Measurements from ENCODE around the gene PER2.
"Not testable (repeated sequence)": the region's sequence is repeated elsewhere in the genome, so short reads cannot be mapped to it uniquely, and the experiment has no call there.

The PER2 gene

GRCh38 chr2:238287737-238288649 lies at the start of gene PER2:
PER2 (minus strand) TSS chr2:238288610; CDS start chr2:238277936, 10,674 bp downstream.
- DNase-seq (ENCODE audit: low spot score), result peak; percentile 64

- DNase-seq (ENCODE audit: low spot score), result no peak
Observed at GRCh38 chr2:238337846-238338245, 49.4 kb upstream of the PER2 start.

- DNase-seq (ENCODE audit: low spot score), result no peak
Observed at GRCh38 chr2:238336793-238337444, 48.5 kb upstream of the PER2 start.

- DNase-seq (ENCODE audit: low spot score), result no peak
Observed at GRCh38 chr2:238336151-238336550, 47.7 kb upstream of the PER2 start.

- DNase-seq (ENCODE audit: low spot score), result not testable (repeated sequence)
Observed at GRCh38 chr2:238335591-238335990, 47.2 kb upstream of the PER2 start.

GRCh38 chr2:238334885-238335284 lies 46.5 kb upstream of the PER2 start:
- peak; percentile 1 for DNase-seq (ENCODE audit: low spot score)

GRCh38 chr2:238331916-238332315 lies 43.5 kb upstream of the PER2 start:
- no peak for DNase-seq (ENCODE audit: low spot score)

- no peak for DNase-seq (ENCODE audit: low spot score)
Observed at GRCh38 chr2:238330391-238330790, 42.0 kb upstream of the PER2 start.

GRCh38 chr2:238327751-238328150 lies 39.3 kb upstream of the PER2 start:
- no peak for DNase-seq (ENCODE audit: low spot score)

- no peak for DNase-seq (ENCODE audit: low spot score)
Observed at GRCh38 chr2:238326801-238327365, 38.5 kb upstream of the PER2 start.

GRCh38 chr2:238325694-238326093 lies 37.3 kb upstream of the PER2 start:
- no peak for DNase-seq (ENCODE audit: low spot score)

GRCh38 chr2:238324248-238324647 lies 35.8 kb upstream of the PER2 start:
- not testable (repeated sequence) for DNase-seq (ENCODE audit: low spot score)

GRCh38 chr2:238322001-238322411 lies 33.6 kb upstream of the PER2 start:
- no peak for DNase-seq (ENCODE audit: low spot score)

- no peak for DNase-seq (ENCODE audit: low spot score)
Observed at GRCh38 chr2:238321467-238321866, 33.1 kb upstream of the PER2 start.

GRCh38 chr2:238320648-238321281 lies 32.4 kb upstream of the PER2 start:
- DNase-seq (ENCODE audit: low spot score), result no peak

GRCh38 chr2:238320246-238320647 lies 31.8 kb upstream of the PER2 start, which contains the start of gene TRAF3IP1:
TRAF3IP1 (plus strand) TSS chr2:238320518; CDS start chr2:238320663, 145 bp downstream.
- DNase-seq (ENCODE audit: low spot score), result peak; percentile 76

- DNase-seq (ENCODE audit: low spot score), result no peak
Observed at GRCh38 chr2:238315031-238315595, 26.7 kb upstream of the PER2 start.

GRCh38 chr2:238314576-238314975 lies 26.2 kb upstream of the PER2 start:
- DNase-seq (ENCODE audit: low spot score), result no peak

GRCh38 chr2:238313991-238314350 lies 25.6 kb upstream of the PER2 start:
- no peak for DNase-seq (ENCODE audit: low spot score)

- DNase-seq (ENCODE audit: low spot score), result no peak
Observed at GRCh38 chr2:238313289-238313990, 25.0 kb upstream of the PER2 start.

- DNase-seq (ENCODE audit: low spot score), result not testable (repeated sequence)
Observed at GRCh38 chr2:238310721-238311120, 22.3 kb upstream of the PER2 start.

Data from NAMALWA (cell line).